Heart right ventricle (tissue), 16 donors: ENCODE results near the gene SPEG. TPM values are rescaled to one million over a fixed set of nuclear protein-coding genes. Genes with fewer than 3 reads are reported as not detected.

Experiments used
- ATAC-seq, 8 donors: fragments of 200-7000 bp; cut with Tn5 transposase; one replicate each; pipeline ENCODE4 v1.9.1; 2020; ENCODE audit warnings: mild to moderate bottlenecking in 8 of 8, moderate library complexity in 8 of 8, moderate number of reproducible peaks in 1 of 8
- DNase-seq, 2 donors: peaks; one replicate each; pipeline ENCODE4 v3.0.0-alpha.2; 2020
- H3K27ac ChIP-seq, 10 donors: fragments of 200-600 bp; sonication (generic) in 2 of 10; one replicate each; pipeline versions ENCODE4 v1.5.0 to v1.8.0; 2020 to 2022; ENCODE audit warnings: mild to moderate bottlenecking in 3 of 10
- H3K27me3 ChIP-seq, 7 donors: fragments of 200-600 bp; one replicate each; pipeline ENCODE4 v1.8.0; 2021 to 2022; ENCODE audit warnings: mild to moderate bottlenecking in 2 of 7
- H3K36me3 ChIP-seq, 9 donors: fragments of 200-600 bp; sonication (generic) in 1 of 9; one replicate each; pipeline versions ENCODE4 v1.5.0 to v1.8.0; 2020 to 2022; ENCODE audit warnings: mild to moderate bottlenecking in 2 of 9
- H3K4me1 ChIP-seq, 9 donors: fragments of 200-600 bp; sonication (generic) in 1 of 9; one replicate each; pipeline versions ENCODE4 v1.5.0 to v1.8.0; 2020 to 2022; ENCODE audit warnings: mild to moderate bottlenecking in 4 of 9
- H3K4me3 ChIP-seq, 10 donors: fragments of 200-600 bp; sonication (generic) in 2 of 10; one replicate each; pipeline versions ENCODE4 v1.5.0 to v1.8.0; 2020 to 2022; ENCODE audit warnings: mild to moderate bottlenecking in 7 of 10, moderate library complexity in 2 of 10
- H3K9me3 ChIP-seq, 11 donors: fragments of 200-600 bp in 10 of 11; sonication (generic) in 2 of 11; one replicate each; pipeline versions ENCODE4 v1.5.0 to v1.8.0; 2013 to 2022; ENCODE audit warnings: mild to moderate bottlenecking in 2 of 11, control low read depth in 1 of 11, moderate library complexity in 1 of 11
- WGBS, 2 donors: extraction: QIAGEN DNeasy Blood & Tissue Kit; methylation state at CpG; one replicate each; pipeline ENCODE4 v1.1.7; 2013; ENCODE audit warnings: inconsistent platforms in 1 of 2; 5-methylcytosine and 5-hydroxymethylcytosine counted together
- intact Hi-C, 10 donors: fragments of 100-400 bp; cut with DNase I; formaldehyde crosslinking; loops; one replicate each; pipeline versions ENCODE4 v1.11.1 to v1.14.2; 2022
- polyA plus RNA-seq, 2 donors: library from polyadenylated mRNA; stranded (reverse); fragments of 200-250 nt; gene quantifications; one replicate each; pipeline ENCODE4 v1.2.3, GENCODE V29; 2013
- total RNA-seq, 10 donors: library from RNA; stranded (reverse); fragmentation: NEBNext Ultra II Directional in 3 of 10; extraction: Animal tissue kit (Norgen Biotek cat#: 25700) in 3 of 10; gene quantifications; one replicate each; pipeline versions ENCODE4 v1.2.1 to v1.2.4, GENCODE V29; 2021 to 2023
- TF ChIP-seq, protein P1 (sequence below), 9 donors: fragments of 200-600 bp; sonication (generic) in 2 of 9; IDR thresholded peaks; one replicate each; pipeline versions ENCODE4 v1.5.0 to v1.8.0; 2021 to 2022; ENCODE audit warnings: antibody characterized with exemption in 9 of 9, mild to moderate bottlenecking in 5 of 9, moderate library complexity in 1 of 9
- donor health status: Arrhythmogenic right ventricular cardiomyopathy.
- donor health status: ischemic (EF 13 %, LVEDD 7.1; RV severe dilation, severe dysfunction).
- donor health status: healthy with polysubstance abuse.
- donor health status: DM: no; HTN: yes; CAD: no.
- donor health status: DM: no; HTN: no; CAD: no.
- donor health status: ischemic (EF 25% LVEDD 6.9; RV normal size, moderate dysfunction).
- donor health status: ischemic (EF 25% LVEDD 5.7; RV mildly dilated, moderate dysfunction).
- donor health status: healthy.
- donor health status: DM: yes; HTN: yes; CAD: no.
- donor health status: Ischemic cardiomyopathy.
- donor health status: ischemic (EF 35%, LVEDD 5.7; RV mildly dilated, moderate dysfunction).
- donor health status: nonischemic (EF 11% LVEDD 7.7; RV severe dilation, severe dysfunction).
- donor health status: DM: yes; HTN: yes; CAD: no.
- donor health status: PGD.
- donor health status: ischemic (EF 29% LVEDD 5.4; RV normal size, mild dysfunction).
- donor health status: nonischemic (EF 23%, LVEDD 6.1; RV moderate dilation, normal function).

SPEG gene
- total and polyA plus RNA-seq, 12 donors = 62.9 to 151 (median 120) TPM

DNA sequence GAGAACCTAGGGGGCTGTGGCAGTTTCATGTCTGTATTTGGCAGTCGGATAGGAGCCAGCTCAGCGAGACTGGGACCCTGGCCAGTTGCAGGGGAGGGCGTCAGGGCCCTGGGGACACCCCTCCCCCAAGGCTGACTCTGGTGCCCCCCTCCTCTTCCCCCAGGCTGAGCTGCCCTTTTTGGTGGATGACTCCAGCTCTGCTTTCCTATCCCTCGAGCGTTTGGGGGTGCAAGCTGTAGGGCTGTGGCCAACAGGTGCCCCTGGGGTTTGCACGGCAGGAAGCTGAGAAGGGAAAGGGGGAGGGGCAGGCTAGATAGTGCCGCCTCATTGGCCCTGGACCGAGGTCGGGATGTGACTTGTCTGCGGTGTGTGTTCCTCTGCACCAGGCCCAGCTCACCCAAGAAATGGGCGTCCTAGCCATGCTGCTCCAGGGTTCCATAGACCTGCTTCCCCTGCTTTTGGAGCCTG, 26.4 kb downstream of the SPEG start:
- H3K4me1 ChIP-seq = peaks cover 6 to 75% (median 19%) of the 10 kb centered on the region in 9 donors
- ATAC-seq = peak; percentile 48 to 77 (median 70)
- peak; percentile 60 to 61 for DNase-seq
- 11 to 13% methylated on average over 11 of the region's 11 CpGs for WGBS, 2 donors
- intact Hi-C loops = no loop called here
- peak overlapping the region in 9 of 10 donors; percentile 19 to 46 (median 34) for H3K4me3 ChIP-seq
- H3K36me3 ChIP-seq = peaks cover 0 to 22% (median 0%) of the 10 kb centered on the region in 9 donors
- H3K9me3 ChIP-seq = no peaks in the 10 kb centered on the region
- peaks cover 0 to 5% (median 0%) of the 10 kb centered on the region in 7 donors for H3K27me3 ChIP-seq
- peak overlapping the region; percentile 76 to 96 (median 90) for H3K27ac ChIP-seq
- TF ChIP-seq, protein P1, sequence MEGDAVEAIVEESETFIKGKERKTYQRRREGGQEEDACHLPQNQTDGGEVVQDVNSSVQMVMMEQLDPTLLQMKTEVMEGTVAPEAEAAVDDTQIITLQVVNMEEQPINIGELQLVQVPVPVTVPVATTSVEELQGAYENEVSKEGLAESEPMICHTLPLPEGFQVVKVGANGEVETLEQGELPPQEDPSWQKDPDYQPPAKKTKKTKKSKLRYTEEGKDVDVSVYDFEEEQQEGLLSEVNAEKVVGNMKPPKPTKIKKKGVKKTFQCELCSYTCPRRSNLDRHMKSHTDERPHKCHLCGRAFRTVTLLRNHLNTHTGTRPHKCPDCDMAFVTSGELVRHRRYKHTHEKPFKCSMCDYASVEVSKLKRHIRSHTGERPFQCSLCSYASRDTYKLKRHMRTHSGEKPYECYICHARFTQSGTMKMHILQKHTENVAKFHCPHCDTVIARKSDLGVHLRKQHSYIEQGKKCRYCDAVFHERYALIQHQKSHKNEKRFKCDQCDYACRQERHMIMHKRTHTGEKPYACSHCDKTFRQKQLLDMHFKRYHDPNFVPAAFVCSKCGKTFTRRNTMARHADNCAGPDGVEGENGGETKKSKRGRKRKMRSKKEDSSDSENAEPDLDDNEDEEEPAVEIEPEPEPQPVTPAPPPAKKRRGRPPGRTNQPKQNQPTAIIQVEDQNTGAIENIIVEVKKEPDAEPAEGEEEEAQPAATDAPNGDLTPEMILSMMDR (IDR thresholded peaks at IDR 0.05) = no peak

DNA sequence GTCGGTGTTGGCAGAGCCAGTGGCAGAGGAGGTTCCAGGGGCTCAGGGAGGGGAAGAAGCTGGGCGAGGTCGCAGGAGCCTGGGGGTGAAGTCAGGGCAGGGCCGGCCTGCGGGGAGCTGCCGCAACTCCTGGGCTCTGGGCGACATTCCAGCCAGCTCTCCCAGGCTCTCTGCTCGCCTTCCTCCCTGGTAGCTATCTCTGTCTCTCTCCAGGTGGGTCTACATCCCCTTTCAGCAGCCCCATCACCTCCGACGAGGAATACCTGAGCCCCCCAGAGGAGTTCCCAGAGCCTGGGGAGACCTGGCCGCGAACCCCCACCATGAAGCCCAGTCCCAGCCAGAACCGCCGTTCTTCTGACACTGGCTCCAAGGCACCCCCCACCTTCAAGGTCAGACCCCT, 27.0 kb downstream of the SPEG start:
- Histone ChIP-seq H3K9me3 (no peaks in the 10 kb centered on the region), H3K27ac (peak overlapping the region; percentile 70 to 96 (median 90)), H3K36me3 (peaks cover 0 to 28% (median 0%) of the 10 kb centered on the region in 9 donors), H3K27me3 (peaks cover 0 to 5% (median 0%) of the 10 kb centered on the region in 7 donors), H3K4me3 (peak overlapping the region in 9 of 10 donors; percentile 12 to 46 (median 34)), H3K4me1 (peaks cover 6 to 81% (median 23%) of the 10 kb centered on the region in 9 donors)
- TF ChIP-seq, protein P1 (IDR thresholded peaks at IDR 0.05) = no peak
- DNase-seq = peak in 1 of 2 donors; percentile 30
- intact Hi-C loops = no loop called here
- ATAC-seq = peak in 2 of 8 donors; percentile 1 to 12
- 64 to 69% methylated on average over 14 of the region's 14 CpGs for WGBS, 2 donors

DNA sequence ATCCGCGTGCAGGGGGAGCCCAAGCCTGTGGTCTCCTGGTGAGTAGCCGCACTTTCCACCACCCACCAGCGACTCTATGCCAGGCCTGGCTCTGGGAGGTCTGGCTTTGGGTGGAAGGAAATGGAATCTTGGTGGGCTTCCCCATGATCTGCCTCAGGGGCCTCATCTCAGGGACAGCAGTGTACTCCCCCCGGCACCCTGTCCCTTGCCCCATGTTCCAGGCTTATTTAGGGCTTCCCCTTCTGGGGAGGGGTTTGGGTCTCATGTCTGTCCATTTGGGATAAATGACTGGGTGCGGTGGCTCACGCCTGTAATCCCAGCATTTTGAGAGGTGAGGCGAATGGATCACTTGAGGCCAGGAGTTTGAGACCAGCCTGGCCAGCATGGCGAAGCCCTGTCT, 27.7 kb downstream of the SPEG start:
- peaks cover 6 to 87% (median 23%) of the 10 kb centered on the region in 9 donors for H3K4me1 ChIP-seq
- DNase-seq (no peak), ATAC-seq (no peak)
- 79 to 87% methylated on average over 9 of the region's 9 CpGs for WGBS, 2 donors
- H3K36me3 ChIP-seq = peaks cover 0 to 32% (median 0%) of the 10 kb centered on the region in 9 donors
- peak overlapping the region in 7 of 10 donors; percentile 8 to 96 (median 91) for H3K27ac ChIP-seq
- H3K9me3 ChIP-seq = no peaks in the 10 kb centered on the region
- no peak overlapping the region for H3K4me3 ChIP-seq
- TF ChIP-seq, protein P1 (IDR thresholded peaks at IDR 0.05) = no peak
- intact Hi-C loops = no loop called here
- H3K27me3 ChIP-seq = peaks cover 0 to 5% (median 0%) of the 10 kb centered on the region in 7 donors

DNA sequence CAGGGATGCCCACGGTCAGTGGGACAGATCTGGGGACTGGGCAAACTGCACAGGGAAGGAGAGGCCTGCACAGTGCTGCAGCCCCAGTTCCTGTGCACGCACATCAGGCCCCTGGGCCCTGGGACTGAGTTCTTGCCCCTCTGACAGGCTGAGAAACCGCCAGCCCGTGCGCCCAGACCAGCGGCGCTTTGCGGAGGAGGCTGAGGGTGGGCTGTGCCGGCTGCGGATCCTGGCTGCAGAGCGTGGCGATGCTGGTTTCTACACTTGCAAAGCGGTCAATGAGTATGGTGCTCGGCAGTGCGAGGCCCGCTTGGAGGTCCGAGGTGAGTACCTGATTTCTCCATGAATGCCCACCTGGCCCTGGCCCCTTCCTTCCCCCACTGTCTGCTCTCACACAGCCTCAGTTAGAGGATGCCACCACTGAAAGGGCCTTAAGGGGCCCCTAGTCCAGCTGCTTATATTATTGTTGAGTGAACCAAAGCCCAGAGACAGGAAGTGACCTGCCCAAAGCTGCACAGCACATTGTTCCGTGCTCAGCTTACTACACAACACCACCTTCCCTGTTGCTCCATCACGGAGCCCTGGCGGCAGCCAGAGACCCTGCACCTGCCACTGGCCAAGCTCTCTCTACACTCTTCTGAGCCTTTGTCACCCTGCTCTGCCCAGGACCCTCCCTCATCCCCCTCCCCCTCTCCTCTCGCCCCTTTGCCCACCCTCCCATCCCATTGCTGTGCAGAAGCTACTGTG, 29.8 kb downstream of the SPEG start:
- Histone ChIP-seq H3K27ac (peak overlapping the region in 5 of 10 donors; percentile 16 to 96 (median 50)), H3K9me3 (no peaks in the 10 kb centered on the region), H3K4me3 (no peak overlapping the region), H3K4me1 (peaks cover 6 to 90% (median 29%) of the 10 kb centered on the region in 9 donors), H3K27me3 (peaks cover 0 to under 1% (median 0%) of the 10 kb centered on the region in 7 donors), H3K36me3 (peaks cover 0 to 37% (median 0%) of the 10 kb centered on the region in 9 donors)
- 87% methylated on average over 21 of the region's 21 CpGs for WGBS, 2 donors
- intact Hi-C loops = no loop called here
- ATAC-seq (no peak), DNase-seq (no peak)
- TF ChIP-seq, protein P1 (IDR thresholded peaks at IDR 0.05) = no peak
